Measurements from ENCODE around the gene MTG2.

GRCh38 chr20:62182469-62183425, at the start of gene MTG2:
- TF ChIP-seq POLR2A (IDR thresholded peaks at IDR 0.05; ENCODE audit: low read depth, low read length) (peak; percentile 86), CTCF (conservative IDR thresholded peaks at IDR 0.05; ENCODE audit: low read depth, low read length) (no peak), RAD21 (IDR thresholded peaks at IDR 0.05; ENCODE audit: low read length) (0 out of 2 replicates have a peak, but pooled peaks have one; percentile 9), RCOR1 (IDR thresholded peaks at IDR 0.05; ENCODE audit: insufficient replicate concordance, low read length) (no peak), RFX5 (IDR thresholded peaks at IDR 0.05; ENCODE audit: low read depth, low read length) (no peak), MAZ (IDR thresholded peaks at IDR 0.05; ENCODE audit: borderline replicate concordance, low read depth, low read length) (peak; percentile 24; the same call in 1 of the 2 replicates)

Data from IMR-90 (cell line).